MM.1S (cell line): ENCODE results near the gene KRT81.

ENCODE experiments used
- CTCF ChIP-seq: fragments of 300-600 bp; sonication (generic); IDR thresholded peaks from 2 replicates; pipeline ENCODE4 v1.5.1; 2016; ENCODE audit warnings: antibody characterized with exemption, low read length, mixed read lengths
- EZH2 ChIP-seq: fragments of 300-600 bp; sonication (generic); optimal IDR thresholded peaks from 2 replicates; pipeline ENCODE3; 2017; ENCODE audit warnings: low read depth, mild to moderate bottlenecking, antibody characterized with exemption, low read length, mixed read lengths

- no peak for TF ChIP-seq CTCF
- TF ChIP-seq EZH2, result no peak
Measured at GRCh38 chr12:52266514-52266913, 24.8 kb downstream of the KRT81 start.
